DMS79 treated with DMSO at 0.1 percent for 48 hours (cell line): Measurements from ENCODE around the gene KREMEN1.

Source experiments
- DNase-seq: peaks from one replicate; lab custom pipeline; 2025; lab: John Stamatoyannopoulos, UW

The KREMEN1 gene

DNA sequence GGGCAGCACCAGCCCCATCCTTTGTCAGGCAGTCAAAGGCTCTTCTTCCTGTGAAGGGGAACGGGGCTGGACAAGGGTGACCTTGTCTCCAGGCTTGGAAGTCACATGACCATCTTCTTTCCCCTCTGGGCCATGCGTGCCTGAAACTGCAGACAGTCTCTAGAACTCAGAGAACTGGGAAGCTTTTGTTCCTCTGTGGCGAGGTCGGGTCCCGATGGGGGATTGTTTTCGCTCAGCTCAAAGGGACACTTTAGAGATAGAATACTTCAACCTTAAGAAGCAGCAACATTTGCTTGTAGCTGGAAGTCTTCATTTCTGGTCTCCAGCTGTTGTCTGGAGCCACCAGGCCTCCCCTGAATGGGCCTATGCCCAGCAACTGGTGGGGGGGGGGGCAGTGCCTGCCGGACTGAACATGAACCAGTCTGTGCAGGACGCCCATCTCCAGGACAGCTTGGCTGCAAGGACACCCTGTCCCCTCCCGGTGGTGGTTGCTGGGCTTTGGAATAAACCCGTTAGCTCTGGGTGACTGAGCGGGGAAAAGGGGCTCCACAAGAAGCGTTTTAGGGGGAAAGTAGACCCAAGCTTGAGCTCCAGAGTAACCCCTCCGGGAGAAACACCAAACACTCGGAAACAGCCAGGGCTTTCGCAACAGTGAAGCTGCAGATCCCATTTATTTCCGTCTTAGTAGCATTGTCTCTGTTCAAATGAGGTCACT is 77.2 kb downstream of the KREMEN1 start:
- no peak for DNase-seq

DNA sequence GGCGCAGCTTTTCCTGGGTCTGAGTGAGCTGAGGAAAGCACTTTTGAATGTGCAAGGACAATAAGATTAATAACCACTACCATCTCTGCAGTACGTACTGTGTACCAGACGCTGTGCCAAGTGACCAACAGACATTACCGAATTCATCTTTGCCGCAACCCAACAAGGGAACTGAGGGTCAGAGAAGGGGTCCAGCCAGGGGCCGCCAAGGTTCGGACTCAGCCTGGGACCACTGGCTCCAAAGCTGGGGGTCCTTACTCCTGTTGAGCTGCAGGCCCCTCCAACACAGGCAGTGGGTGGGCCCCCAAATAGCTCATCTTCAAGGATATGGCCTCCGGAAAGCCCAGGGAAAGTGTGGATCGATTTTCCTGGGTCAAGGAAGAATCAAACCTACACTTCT is 77.9 kb downstream of the KREMEN1 start:
- DNase-seq, result no peak

DNA sequence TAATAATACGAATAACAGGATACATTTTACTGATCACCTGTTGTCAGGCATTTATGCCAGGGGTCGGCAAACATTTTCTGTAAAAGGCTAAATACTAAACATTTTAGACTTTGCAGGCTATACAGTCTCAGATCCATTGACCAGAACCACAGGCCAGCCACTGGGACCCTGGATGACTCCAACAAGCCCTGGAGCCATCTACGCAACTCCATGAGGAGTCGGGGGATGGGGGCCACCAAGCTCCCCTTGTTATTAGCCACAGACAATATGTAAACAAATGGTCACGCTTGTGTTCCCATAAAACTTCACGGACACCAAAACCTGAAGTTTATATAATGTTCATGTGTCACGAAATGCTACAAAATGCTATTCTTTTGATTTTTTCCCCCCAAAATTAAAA is 78.5 kb downstream of the KREMEN1 start:
- no peak for DNase-seq

DNA sequence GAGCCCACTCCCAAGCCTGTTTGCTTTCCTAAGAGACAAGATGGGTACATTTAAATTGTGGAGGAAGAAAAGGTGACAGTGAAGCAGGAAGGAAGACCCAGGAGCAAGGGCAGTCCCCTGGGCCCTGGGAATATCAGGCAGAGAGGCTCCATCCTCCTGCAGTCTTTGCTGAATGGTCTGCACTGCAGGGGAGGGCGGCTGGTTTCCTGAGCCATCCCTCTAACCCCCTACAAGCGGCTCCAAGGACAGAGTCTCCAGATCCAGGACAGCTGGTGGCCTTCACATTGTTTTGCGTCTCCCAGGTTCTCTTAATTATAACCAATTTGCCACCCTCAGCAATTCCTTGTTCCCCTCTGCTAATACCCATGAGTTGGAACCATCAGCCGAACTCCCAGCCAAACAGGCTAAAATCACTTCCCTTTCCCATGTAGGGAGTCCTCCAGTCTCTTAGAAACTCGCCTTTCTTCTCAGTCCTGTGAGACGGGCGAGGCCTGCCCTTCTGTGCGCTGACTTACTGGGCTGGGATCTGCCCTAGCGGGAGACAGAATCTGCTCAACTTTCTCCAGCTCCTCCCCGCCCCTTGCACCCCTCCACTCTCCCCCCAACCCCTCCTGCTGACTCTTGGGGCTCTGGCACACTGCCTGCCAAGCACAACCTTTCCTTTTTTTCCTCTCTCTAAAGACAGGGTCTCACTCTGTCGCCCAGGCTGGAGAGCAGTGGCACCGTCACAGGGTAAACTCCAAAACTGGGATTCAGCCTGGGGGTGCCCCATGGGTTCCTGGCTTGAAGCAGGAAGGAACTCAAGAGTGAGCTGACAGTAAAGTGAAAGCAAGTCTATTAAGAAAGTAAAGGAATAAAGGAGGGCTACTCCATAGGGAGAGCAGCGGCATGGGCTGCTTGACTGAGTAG is 79.5 kb downstream of the KREMEN1 start:
- no peak for DNase-seq

DNA sequence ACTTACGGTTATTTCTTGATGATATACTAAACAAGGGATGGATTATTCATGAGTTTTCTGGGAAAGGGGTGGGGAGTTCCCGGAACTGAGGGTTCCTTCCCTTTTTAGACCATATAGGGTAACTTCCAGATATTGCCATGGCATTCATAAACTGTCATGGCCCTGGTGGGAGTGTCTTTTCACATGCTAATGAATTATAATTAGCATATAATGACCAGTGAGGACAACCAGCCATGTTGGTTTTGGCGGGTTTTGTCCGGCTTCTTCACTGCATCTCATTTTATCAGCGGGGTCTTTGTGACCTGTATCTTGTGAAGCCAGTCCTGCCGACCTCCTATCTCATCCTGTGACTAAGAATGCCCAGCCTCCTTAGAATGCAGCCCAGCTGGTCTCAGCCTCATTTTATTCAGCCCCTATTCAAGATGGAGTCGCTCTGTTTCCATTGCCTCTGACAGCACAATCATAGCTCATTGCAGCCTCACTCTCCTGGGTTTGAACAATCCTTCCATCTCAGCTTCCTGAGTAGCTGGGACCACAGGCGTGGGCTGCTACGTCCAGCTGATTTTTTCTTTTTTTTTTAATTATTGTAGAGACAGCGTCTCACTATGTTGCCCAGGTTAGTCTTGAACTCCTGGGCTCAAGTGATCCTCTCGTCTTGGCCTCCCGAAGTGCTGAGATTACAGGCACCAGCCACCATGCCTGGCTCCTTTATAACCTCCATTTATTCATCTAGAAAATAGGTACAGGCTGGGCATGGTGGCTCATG is 80.3 kb downstream of the KREMEN1 start:
- no peak for DNase-seq

DNA sequence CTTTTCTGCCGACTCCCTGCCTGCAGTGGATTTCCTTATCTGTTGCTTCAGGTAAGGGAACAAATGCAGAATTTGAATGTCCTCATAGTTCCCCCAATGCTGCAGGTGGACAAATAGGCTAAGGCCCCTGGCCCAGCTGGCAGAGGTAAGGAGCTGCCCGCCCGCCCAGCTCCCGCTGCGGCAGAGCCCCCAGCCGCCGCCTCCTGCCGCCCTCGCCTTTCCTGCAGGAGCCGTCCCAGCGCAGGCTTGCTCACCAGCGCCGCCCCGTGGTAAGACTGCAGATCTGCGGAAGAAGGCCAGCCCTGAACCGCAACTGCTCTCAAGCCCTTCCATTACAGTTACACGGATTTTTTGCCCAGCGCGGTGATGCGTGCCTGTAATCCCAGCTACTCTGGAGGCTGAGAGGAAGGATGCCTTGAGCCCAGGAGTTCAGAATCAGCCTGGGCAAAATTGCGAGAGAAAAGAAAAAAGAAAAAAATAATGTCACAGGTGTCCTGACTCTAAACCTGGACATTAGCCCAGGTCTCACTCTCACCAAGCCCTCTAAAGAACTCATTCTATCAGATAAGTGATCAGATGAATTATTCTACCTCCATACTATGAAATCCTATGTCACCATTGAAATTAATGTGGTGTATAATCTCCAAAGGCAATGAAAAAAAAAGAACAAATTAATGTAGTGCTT is 81.7 kb downstream of the KREMEN1 start:
- peak; percentile 28 for DNase-seq

DNA sequence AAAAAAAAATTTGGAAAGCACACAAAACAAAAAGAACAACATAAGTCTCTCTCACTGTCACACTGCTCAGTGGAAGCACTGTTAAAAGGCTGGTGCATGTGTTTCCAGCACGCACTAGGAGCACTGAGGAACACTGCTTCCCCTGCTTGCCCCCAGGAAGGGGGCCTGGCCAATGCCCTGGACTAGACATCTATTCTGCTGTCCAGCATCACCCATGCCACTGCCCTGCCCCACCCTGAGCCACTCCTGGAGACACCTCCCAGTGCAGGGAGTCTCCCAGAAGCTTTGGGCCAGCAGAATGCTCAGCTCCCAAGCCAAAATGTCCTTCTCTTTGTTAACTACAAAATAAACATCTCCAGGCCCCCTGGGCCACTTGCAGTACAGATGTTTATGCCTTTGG is 83.1 kb downstream of the KREMEN1 start:
- DNase-seq, result no peak

DNA sequence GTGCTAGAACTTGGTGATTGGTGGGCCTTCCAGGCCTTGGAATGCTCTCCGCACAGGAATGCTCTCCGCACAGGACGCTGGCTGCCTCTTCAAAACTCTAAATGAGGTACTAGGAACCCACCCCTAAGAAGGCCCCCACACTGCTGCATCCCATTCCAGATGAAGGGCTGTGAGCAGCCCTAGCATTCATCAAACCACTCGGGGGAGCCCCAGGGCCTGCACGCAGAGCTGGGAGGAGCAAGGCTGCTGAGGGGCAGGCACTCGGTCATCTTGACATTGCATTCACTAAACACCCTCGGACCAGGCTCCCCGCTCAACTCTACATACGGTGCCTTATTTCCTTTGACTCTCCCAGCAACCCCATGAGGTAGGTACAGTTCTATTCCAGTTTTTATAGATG is 83.7 kb downstream of the KREMEN1 start:
- no peak for DNase-seq

DNA sequence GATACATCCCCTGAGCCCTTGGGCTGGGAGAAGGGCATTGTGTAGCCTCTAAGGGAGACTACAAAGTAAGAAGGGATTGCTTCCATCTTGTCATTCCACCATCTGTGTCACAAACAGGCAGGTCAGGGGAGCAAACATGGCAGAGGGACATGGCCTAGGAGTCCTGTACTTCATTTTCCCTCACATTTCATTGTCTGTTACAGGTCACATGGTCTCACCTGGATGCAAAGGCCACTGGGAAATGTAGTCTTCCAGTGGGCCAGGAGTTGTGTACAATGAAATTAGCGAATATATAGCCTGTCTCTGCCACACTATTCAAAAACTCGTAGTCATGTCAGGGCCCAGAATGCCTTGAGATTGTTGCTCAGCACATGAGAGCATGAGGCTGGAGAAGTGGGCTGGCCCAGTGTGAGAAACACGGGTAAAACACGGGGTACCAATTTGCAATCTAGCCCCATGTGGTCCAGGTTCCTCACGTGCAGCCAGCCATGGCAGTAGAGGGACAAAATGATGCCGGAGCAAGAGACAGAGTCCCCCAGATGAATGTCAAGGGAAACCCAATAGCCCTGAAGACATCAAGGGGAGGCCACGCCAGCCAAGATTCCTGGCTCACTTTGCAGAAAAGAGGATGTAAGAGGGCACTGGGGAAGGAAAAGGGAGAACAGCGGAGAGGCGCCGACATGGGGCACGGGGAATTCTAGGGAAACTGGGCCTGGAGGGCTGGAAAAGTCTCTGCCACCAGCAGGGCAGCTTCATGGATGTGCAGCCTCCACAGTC is 85.1 kb downstream of the KREMEN1 start:
- DNase-seq, result no peak

DNA sequence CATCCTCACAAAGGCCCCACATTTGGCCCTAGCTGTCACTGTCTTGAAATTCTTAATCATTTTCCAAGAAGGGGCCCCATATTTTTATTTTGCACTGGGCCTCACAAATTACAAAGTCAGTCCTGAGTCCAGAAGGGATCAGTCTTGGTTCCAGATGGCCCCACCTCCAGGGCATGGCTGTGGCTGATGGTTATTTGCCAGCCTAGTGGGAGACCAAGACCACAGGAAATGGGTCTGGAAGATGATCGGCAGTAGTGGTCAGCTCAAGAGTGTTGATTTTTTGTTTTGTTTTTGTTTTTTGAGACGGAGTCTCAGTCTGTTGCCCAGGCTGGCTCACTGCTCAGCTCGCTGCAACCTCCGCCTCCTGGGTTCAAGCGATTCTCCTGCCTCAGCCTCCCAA is 85.7 kb downstream of the KREMEN1 start:
- DNase-seq, result no peak

DNA sequence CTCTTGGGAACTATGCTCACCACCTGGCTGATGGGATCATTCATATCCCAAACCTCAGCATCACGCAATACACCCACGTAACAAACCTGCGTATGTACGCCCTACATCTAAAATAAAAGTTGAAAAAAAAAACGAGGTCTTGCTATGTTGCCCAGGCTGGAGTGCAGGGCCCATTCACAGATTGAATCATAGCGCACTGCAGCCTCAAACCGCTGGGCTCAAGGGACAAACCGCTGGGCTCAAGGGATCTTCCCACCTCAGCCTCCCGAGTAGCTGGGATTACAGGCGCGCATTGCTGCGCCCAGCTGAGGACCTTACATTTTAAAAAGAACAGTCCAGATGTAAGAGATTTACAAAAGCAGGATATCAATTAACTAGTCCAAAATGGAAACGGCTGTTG is 91.0 kb downstream of the KREMEN1 start:
- no peak for DNase-seq

DNA sequence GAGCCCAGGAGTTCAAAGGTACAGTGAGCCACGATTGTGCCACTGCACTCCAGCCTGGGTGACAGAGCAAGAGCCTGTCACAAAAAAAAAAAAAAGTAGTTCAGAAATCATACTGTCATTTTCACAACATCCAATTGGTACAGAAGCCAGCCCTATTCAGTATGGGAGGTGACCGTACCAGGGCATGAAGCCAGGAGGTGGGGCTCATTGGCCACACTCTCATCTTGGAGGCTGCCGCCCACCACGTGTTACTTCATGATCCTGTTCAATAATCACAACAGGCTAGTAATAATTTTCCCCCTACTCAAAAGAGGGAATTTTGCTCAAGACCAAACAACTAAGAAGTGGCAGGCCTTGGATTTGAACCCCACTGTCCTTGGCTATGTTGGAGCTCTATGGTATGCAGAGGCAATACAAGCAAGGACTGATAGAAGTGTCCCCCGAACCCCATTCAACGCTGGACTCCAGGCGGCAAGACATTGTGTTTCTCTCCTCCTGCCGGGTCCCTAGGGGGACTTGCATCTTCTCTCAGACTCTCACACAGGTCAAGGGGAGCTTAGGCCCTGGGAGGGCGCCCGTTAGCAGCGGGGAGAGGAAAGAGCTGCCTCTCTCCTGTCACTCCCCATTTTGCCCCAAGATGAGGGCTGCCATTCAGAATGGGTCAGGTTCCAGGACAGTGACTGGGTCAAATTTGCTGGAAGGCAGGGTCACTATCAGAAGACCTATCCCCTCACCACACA is 92.7 kb downstream of the KREMEN1 start:
- DNase-seq, result no peak

DNA sequence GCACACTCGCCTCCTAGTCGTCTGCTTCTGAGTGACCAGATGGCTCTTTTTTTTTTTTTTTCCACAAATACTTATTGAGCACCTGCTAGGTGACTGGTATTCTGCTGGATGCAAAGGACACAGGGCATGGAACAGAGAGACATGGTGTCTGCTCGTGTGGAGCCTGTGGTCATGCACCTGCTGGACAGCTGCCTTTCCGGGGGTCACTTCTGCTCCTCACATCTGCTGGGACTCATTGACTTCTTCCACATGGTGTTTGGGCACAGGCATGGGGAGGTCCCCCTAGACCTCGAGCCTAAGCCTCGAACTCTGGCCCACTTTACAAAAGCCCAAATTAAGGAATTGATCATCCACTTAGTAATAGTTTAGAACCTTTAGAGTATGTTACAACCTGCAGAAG is 93.3 kb downstream of the KREMEN1 start:
- no peak for DNase-seq

DNA sequence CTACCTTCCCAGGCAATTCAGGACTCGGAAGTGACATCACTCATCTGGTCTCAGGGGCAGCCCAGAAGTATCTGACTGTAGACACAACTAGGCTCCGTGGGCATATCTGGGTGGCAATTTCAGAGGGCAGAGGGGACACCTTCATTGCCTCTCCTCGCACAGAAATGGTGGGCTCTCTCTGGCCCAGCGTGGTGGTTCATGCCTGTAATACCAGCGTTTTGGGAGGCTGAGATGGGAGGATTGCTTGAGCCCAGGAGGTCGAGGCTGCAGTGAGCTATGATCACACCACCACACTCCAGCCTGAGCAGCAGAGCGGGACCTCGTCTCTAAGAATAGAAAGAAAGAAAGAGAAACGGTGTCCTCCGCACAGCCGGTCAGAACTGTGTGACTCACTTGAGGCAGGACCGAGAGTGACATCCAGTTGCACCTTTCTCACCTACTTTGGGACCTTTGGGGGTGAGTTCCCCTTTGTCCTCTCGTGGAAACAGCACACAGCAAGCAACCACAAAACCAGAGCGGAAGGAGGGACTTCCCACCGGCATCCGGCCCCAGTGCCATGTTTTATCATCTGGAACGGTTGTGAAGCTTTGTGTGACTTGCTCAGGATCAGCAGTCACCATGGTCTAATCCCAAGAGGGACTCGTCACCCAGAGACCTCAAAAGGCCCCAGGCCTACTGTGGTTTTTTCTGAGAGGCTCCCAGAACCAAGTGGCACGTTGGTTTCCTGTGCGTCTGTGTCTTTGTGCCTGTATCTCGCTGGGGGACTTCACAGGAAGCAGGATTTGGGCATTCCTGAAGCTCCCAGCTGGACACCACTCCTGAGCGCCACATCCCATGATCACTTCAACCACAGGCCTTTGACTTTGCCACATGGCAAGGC is 94.4 kb downstream of the KREMEN1 start:
- DNase-seq, result no peak

DNA sequence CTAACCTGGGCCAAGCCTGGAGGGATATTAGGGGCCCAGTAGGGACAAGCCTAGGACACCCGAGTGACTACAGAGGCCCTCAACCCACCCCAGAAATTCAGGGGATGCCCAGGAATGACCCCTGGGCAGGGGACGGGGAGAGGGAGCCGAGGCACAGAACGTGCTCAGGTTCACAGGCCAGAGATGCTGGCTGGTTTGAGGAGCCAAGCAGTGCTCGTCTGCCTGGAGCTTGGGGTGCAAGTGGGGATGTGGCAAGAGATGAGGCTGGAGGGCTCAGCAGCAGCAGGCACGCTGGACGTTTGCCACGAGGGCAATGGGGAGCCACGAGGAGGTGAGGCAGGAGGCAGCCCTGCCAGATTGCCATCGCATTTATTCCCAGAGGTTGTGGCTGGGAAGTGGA is 98.9 kb downstream of the KREMEN1 start:
- no peak for DNase-seq

DNA sequence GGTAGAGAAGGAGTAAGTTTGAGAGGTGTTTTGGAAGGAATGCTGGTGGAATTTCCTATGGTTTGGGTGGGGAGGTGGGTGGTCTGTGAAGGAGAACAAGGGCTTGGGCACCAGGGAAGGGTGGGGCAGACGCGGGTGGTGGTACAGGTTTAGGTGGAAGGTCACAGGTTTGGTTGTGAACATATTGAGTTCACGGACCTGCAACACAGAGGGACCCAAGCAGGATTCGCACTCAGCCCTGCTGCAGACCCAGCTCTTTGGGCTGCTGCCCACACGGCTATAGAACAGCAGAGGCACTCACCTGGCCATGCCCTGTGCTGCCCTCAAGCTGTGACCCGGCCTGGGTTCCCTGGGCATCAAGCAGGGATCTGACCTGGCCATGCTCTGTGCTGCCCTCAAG is 99.4 kb downstream of the KREMEN1 start:
- no peak for DNase-seq

DNA sequence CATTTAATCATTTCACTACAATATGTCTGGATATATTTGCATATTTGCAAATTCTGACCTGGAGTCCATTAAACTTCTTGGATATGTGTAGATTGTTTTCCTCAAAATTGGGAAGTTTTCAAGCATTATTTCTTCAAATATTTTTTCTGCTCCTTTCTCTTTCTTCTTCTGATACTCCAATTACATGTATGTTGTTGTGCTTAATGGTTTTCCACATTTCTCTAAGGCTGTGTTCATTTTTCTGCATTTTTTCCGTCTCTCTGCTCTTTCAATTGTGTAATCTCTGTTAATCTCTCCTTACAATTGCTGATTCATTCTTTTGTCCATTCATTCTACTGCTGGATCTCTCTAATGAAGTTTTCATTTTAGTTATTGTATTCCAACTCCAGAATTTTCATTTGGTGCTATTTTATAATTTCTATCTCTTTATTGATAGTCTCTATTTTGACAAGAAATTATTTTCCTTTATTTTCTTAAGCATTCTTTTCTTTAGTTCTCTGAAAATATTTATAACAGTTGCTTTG is 102.5 kb downstream of the KREMEN1 start:
- no peak for DNase-seq

DNA sequence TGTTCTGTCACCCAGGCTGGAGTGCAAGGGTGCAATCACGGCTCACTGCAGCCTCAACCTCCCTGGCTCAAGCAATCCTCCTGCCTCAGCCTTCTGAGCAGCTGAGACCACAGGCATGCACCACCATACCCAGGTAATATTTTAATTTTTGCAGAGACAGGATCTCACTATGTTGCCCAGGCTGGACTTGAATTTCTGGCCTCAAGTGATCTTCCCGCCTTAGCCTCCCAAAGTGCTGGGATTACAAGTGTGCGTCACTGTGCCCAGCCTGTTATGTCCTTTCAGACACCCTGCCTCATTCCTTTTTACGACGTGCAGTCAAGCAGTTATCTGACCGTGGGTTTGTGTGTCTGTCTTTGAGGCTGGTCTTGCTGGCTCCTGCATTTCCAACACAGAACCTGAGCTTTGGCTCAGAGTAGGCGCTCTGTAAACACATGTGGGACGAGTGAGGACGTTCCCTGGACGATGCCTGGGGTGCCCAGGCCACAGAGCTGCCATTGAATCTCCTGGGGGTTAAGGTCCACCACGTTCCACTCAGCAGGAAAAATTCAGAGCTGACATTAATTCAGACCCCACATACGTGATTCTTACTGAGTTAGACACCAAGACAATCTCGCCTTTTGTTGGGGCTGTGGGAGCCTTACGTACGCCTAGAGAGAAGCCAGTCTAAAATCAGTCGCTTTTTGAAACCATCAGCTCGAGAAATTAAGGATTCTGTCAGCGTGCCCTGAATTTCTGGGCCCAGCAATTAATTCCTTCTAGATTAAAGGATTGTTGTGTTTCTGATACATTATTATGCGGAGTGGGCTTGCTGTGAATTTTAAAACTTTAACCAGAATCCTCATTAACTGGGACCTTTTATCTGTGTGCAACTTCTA is 111.4 kb downstream of the KREMEN1 start:
- no peak for DNase-seq
